ENCODE measurements around the gene USP24. TPM values are rescaled to one million over a fixed set of nuclear protein-coding genes. Genes with fewer than 3 reads are reported as not detected.
"Not testable (repeated sequence)": the region's sequence is repeated elsewhere in the genome, so short reads cannot be mapped to it uniquely, and the experiment has no call there.

USP24 gene
- total RNA-seq, 1 donor from 2014 or later = 58.6 TPM

GRCh38 chr1:55118651-55119329 is 96.4 kb downstream of the USP24 start:
- no peak for DNase-seq

- no peak for DNase-seq
These were observed 97.2 kb downstream of the USP24 start for GRCh38 chr1:55117941-55118340.

GRCh38 chr1:55109005-55109404 is 106.2 kb downstream of the USP24 start:
- DNase-seq = not testable (repeated sequence)

GRCh38 chr1:55107101-55107500 is 108.1 kb downstream of the USP24 start:
- no peak for DNase-seq

DNA sequence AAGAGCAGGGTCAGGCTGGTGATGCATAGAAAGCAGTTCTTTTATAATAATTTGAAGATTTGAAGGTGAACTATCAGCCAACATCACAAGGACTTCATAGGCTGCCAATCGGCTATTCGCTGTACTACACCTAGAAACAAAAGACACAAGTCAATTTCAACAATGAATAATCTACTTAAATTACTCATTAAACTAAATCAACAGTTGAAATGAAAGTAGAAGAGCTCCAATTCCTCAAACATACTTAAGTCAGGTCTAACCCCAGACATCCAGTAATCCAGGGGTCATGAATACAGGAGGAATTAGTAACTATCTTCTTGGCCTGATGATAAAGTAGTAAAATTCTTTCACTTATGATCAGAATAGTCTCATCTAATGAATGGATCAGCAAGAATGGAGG is 111.3 kb downstream of the USP24 start:
- no peak for DNase-seq

DNA sequence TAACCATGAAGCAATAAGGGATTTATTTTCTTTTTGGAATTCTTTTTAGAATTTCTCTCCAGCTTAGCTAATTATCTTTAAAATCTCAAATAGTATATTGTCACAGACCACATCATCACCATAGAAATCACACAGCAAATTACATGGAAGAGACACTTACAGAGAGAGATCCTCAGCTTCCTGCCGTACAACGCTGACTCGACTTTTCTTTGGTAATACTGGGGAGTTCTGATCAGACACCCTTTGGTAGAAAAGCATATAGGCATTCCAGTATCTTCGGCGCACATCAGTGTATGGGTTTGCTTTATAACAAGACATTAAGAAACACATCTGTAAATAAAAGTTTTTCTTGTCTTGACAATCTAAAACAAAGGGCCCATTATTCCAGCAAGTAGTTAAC is 120.1 kb downstream of the USP24 start:
- DNase-seq = no peak

GRCh38 chr1:55092475-55092874 is 122.7 kb downstream of the USP24 start:
- DNase-seq = no peak

DNA sequence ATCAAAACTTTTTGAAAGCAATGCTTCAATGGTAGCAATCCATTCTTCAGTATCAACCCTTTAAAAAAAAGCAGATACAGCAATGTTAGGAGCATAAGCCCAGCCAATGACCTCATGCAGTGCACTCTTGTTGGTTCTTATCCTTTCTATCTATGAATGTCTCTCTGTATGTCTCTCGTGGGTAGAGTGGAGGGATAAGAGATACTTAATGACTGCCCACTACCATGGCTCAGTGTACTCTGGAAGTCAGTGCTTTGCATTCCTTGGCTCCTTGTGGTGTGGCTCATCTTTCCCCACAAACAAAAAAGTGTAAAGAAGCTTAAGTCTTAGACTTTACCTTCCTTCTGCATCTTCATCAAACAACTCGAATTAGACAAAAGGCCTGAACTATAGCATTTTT is 125.5 kb downstream of the USP24 start:
- no peak for DNase-seq

DNA sequence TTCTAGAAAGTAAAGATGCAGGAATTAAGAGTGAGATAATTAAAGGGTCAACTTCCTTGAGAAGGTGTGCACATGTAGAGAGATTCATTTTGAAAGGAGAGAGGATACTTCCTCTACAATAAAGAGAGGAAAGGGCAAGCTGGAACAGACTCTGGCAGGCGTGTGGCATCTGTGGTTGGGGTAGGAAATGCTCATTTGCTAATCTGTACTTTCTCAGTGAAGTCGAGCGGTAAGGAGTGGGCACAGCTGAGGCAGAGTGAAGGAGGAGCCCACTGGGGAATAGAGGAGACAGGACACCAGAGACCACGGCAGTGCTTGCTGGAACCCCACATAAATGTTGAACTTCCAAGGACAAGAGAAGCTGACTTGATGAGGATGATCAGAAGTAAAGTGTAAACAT is 126.8 kb downstream of the USP24 start:
- DNase-seq = no peak

DNA sequence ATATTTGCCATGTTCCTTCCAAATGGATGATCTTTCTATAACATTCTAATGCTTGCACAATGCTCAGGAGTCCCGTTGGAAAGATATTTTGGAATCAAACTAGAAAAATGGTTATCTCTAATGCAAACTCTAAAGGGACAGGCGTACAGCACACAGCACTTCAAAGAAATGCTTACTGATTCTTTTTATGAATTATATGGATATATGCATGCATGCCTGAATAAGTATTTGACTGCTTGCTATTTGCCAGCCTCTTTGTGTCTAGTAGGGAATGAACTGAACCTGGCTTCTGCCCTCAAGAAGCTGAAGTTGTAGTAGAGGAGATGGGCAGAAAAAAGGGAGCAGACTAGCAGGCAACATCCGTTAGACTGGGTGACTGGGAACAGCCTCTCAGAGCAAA is 127.7 kb downstream of the USP24 start:
- DNase-seq = no peak

DNA sequence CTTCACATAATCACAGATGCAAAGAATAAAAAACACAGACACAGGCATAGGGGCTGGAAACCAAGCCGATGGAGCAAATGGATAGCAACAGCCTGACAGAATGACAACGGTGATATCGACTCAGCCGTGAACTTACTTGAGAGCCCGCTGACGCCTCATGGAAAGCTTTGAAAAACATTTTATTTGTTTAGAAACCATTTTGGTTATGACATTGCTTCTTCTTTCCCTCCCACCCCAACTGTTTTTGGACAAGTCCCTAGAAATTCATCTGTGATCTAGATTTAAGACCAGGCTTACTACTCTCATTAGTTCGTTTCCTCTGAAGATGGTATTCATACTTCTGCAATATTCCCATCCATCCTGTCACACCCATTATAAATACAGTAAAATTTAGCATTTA is 130.9 kb downstream of the USP24 start:
- DNase-seq = no peak

GRCh38 chr1:55081905-55082296 is 133.3 kb downstream of the USP24 start:
- no peak for DNase-seq

GRCh38 chr1:55081188-55081904 is 133.8 kb downstream of the USP24 start:
- DNase-seq = no peak

- no peak for DNase-seq
These were observed 135.5 kb downstream of the USP24 start for GRCh38 chr1:55079651-55080050.

DNA sequence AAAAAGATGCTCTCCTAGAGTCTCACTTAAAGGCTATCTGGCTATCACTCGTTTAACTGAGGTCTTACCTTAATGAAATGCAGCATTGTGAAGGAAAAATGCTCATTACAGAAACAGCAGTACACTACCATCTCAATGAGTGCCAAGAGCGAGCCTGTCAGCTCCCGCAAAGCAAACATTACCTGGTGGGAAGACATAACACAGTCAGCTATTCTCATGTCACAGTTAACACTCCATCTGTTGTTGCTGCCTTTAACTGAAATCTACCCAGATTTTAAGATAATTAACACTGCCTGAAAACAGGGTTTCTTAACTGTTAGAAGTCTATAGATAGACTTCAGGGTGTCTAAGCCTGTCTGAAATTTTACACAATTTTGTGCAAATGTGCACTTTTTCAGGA is 136.7 kb downstream of the USP24 start:
- DNase-seq = no peak

DNA sequence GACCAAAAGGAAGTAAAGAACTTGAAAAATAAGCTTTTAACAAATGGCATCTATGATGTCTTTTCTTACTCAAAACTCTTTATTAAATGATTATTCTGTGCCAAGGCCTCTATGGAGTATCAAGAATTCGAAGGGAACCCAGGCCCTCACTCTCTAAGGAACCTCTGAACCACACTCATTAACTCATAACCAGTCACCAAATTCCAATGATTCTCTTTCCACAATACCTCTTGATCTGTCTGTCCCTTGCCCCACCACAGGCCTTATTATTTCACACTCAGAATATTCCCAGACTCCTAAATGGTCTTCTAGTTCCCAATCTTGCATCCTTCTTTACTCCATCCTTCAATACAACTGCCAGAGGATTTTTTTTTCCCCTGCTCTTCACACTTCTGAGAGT is 138.8 kb downstream of the USP24 start:
- DNase-seq = no peak

DNA sequence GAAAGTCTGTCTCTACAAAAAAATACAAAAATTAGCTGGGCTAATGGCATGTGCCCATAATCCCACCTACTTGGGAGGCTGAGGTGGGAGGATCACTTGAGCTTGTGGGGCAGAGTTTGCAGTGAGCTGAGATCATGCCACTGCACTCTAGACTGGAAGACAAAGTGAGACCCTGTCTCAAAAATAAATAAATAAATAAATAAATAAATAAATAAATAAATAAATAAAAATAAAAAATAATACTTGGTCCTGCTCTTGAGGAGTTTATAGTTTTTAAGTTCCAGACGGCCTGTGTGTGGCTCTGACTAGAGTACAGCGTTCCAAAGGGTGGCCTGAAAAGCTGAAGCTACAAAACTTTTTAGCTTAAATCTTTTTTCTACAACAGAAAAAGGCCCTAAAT is 140.7 kb downstream of the USP24 start:
- DNase-seq = no peak

GRCh38 chr1:55073187-55073916 is 141.8 kb downstream of the USP24 start:
- no peak for DNase-seq

DNA sequence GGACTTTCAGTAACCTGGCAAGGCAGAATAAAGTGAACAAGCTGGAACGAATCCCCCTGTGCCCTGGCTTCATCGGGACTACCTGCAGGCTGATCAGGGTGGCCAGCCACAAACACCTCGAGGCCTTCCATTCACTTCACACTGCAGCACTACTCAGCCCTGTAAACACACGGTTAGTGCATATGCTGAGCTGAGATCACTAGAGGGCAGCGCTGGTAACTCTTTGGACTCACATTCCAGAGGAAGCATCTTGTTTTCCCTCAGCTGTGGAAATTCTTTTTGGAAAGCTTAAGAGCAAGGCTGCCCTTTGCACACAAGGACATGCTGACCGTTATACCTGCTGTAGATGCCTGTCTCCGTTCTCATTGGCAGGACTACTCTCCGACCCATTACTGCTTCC is 143.7 kb downstream of the USP24 start:
- no peak for DNase-seq

DNA sequence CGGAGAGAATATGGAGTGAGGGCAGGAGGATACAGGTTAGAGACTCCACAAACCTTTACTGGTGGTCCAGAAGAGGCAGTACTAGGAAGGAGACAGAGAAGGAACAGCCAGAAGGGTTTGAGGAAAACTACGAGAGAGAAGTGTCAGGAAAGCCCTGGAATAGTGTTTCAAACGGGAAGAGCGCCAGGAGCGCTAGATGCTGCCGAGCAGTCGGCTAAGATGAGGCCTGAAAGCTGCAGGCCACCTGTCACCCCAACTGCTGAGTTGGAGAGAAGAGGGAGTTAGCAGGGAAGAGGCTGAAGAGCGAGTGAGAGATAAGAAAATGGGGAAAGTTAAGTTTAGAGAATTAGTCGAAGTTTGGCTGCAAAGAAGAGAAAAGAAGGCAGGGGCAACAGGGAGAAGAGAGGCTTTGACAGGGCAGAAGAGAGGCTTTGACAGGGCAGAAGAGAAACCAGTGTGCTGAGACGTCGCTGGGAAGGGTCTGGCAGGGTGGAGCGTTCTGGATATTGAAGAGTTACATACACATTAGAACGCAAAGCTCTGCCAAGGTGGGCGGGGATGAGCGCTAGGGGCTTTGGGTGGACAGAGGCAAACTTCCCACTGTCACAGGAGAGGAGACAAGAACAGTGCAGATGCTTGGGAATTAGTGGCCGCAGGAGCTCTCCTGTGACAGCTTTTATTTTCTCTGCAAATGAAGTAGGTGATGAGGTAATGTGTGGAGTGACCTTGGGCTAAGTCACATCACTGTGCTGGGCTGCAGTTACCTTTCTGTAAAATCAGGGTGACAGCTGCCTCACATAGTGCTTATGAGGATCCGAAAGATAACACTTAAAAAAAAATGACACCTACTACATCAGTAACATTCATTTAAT is 144.6 kb downstream of the USP24 start:
- DNase-seq = peak; percentile 1

DNA sequence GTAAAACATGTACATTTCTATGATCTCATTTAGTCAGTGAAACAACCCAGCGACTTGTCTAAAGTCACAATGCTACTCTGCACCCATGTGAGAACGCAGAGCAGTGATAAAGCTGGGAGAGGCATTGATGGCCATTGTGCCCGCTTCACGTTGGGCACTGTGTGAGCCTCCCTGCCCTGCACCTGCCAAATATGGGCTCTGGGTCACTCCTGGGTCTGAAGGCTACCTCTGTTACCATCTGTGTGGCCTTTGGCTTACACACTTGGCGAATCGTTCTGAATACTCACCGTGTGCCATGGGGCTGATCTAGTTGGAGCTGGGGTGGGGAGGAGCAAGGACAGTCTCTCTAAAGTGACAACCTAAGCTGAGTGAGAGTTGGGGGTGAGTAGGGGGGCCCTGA is 145.9 kb downstream of the USP24 start:
- no peak for DNase-seq

DNA sequence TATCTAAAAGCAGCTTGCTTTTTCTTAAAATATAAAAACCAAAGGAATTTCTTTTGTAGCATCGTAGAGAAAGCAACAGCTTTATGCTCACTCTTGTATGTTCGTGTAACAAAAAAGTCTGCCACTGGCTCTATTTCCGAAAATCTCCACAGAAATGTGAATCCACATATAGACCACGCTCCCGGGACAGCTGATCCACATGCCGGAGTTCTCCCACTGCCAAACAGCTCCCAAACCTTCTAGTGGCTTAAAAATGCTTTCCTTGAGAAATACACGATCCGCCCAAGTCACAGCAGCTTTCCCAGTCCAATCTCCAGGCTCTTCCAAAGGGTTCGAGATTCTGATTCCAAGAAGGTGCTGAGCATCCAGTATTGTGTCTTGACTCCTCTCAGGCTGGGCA is 146.5 kb downstream of the USP24 start:
- DNase-seq = no peak

- DNase-seq = no peak
These were observed 147.2 kb downstream of the USP24 start for GRCh38 chr1:55067914-55068313.
